H9 (cell line): ENCODE measurements around the gene ERMP1. TPM values are rescaled to one million over a fixed set of nuclear protein-coding genes. Genes with fewer than 3 reads are reported as not detected.

Experiments used
- DNase-seq: peaks from one replicate; pipeline ENCODE4 v3.0.0-alpha.2; 2017
- H2AFZ ChIP-seq: one replicate; pipeline ENCODE4 v1.6.1; 2013; ENCODE audit warnings: mild to moderate bottlenecking, low read length, control low read depth, moderate library complexity
- H2AK5ac ChIP-seq: 2 replicates; pipeline ENCODE4 v1.6.1; 2013; ENCODE audit warnings: low read length, control low read depth, mixed read lengths; ENCODE audit not compliant: insufficient read length
- H2BK120ac ChIP-seq: one replicate; pipeline ENCODE4 v1.6.1; 2013; ENCODE audit warnings: low read depth, mild to moderate bottlenecking, low read length, control low read depth, inconsistent platforms; ENCODE audit not compliant: poor library complexity, severe bottlenecking
- H2BK12ac ChIP-seq: 2 replicates; pipeline ENCODE4 v1.6.1; 2013; ENCODE audit warnings: low read length, control low read depth, mixed read lengths, low read depth; ENCODE audit not compliant: insufficient read length
- H2BK15ac ChIP-seq: 2 replicates; pipeline ENCODE4 v1.6.1; 2013; ENCODE audit warnings: low read depth, low read length, control low read depth
- H2BK20ac ChIP-seq: one replicate; pipeline ENCODE4 v1.6.1; 2013; ENCODE audit warnings: low read depth, mild to moderate bottlenecking, low read length, control low read depth, inconsistent platforms; ENCODE audit not compliant: poor library complexity, severe bottlenecking
- H2BK5ac ChIP-seq: 2 replicates; pipeline ENCODE4 v1.6.1; 2013; ENCODE audit warnings: low read length, control low read depth, mixed read lengths; ENCODE audit not compliant: insufficient read length
- H3K14ac ChIP-seq: 2 replicates; pipeline ENCODE4 v1.6.1; 2013; ENCODE audit warnings: low read length, control low read depth; ENCODE audit not compliant: insufficient read depth
- H3K18ac ChIP-seq: 2 replicates; pipeline ENCODE4 v1.6.1; 2013; ENCODE audit warnings: low read depth, mild to moderate bottlenecking, mixed read lengths, low read length, control low read depth; ENCODE audit not compliant: insufficient read length
- H3K23ac ChIP-seq: 2 replicates; pipeline ENCODE4 v1.6.1; 2013; ENCODE audit warnings: low read length, control low read depth, mixed read lengths, low read depth; ENCODE audit not compliant: insufficient read length
- H3K23me2 ChIP-seq: 2 replicates; pipeline ENCODE4 v1.6.1; 2013; ENCODE audit warnings: low read depth, mild to moderate bottlenecking, mixed read lengths, low read length, control low read depth; ENCODE audit not compliant: insufficient read length, poor library complexity, severe bottlenecking
- H3K27ac ChIP-seq: 2 replicates; pipeline ENCODE4 v1.5.1; 2013; ENCODE audit warnings: low read length, control low read depth, mixed read lengths, low read depth; ENCODE audit not compliant: insufficient read length
- H3K27me3 ChIP-seq: 2 replicates; pipeline ENCODE4 v1.6.1; 2013; ENCODE audit warnings: low read length, control low read depth, inconsistent platforms; ENCODE audit not compliant: insufficient read depth
- H3K4ac ChIP-seq: 2 replicates; pipeline ENCODE4 v1.6.1; 2013; ENCODE audit warnings: low read depth, mild to moderate bottlenecking, control low read depth, inconsistent platforms, low read length, moderate library complexity
- H3K4me1 ChIP-seq: 2 replicates; pipeline ENCODE4 v1.6.1; 2013; ENCODE audit warnings: low read length, control low read depth, inconsistent platforms; ENCODE audit not compliant: insufficient read depth
- H3K4me2 ChIP-seq: 2 replicates; pipeline ENCODE4 v1.6.1; 2013; ENCODE audit warnings: low read length, control low read depth, mixed read lengths; ENCODE audit not compliant: insufficient read length, insufficient read depth
- H3K56ac ChIP-seq: 2 replicates; pipeline ENCODE4 v1.6.1; 2013; ENCODE audit warnings: low read depth, mild to moderate bottlenecking, mixed read lengths, low read length, control low read depth; ENCODE audit not compliant: insufficient read length
- H3K79me1 ChIP-seq: 2 replicates; pipeline ENCODE4 v1.6.1; 2013; ENCODE audit warnings: low read depth, mild to moderate bottlenecking, moderate library complexity, low read length, control low read depth, inconsistent platforms; ENCODE audit not compliant: insufficient read depth, poor library complexity, severe bottlenecking
- H3K79me2 ChIP-seq: 2 replicates; pipeline ENCODE4 v1.6.1; 2013; ENCODE audit warnings: low read length, control low read depth, inconsistent platforms; ENCODE audit not compliant: insufficient read depth
- H3K9ac ChIP-seq: 2 replicates; pipeline ENCODE4 v1.6.1; 2013; ENCODE audit warnings: low read length, control low read depth, mixed read lengths; ENCODE audit not compliant: insufficient read length; ENCODE audit errors: extremely low read depth
- H3K9me3 ChIP-seq: one replicate; pipeline ENCODE4 v1.6.1; 2013; ENCODE audit warnings: low read depth, low read length, inconsistent platforms; ENCODE audit not compliant: control insufficient read depth
- H3T11ph ChIP-seq: one replicate; pipeline ENCODE4 v1.6.1; 2013; ENCODE audit warnings: mild to moderate bottlenecking, low read length, control low read depth, inconsistent platforms
- H4K20me1 ChIP-seq: one replicate; pipeline ENCODE4 v1.6.1; 2013; ENCODE audit not compliant: control insufficient read depth, insufficient read length, insufficient read depth
- H4K5ac ChIP-seq: 2 replicates; pipeline ENCODE4 v1.6.1; 2013; ENCODE audit warnings: low read depth, mild to moderate bottlenecking, mixed read lengths, low read length, control low read depth; ENCODE audit not compliant: insufficient read length
- H4K8ac ChIP-seq: replicated peaks from 2 replicates; pipeline ENCODE4 v1.6.1; 2013; ENCODE audit warnings: low read length, control low read depth, mixed read lengths, low read depth; ENCODE audit not compliant: insufficient read length
- H4K91ac ChIP-seq: 2 replicates; pipeline ENCODE4 v1.6.1; 2013; ENCODE audit warnings: low read depth, mild to moderate bottlenecking, moderate library complexity, mixed read lengths, low read length, control low read depth; ENCODE audit not compliant: insufficient read length
- H3K27ac Mint-ChIP-seq, 3 experiments: 2 replicates in 2 of 3; 3 replicates in 1 of 3; pipeline ENCODE4 v1.8.0; 2020 to 2021; ENCODE audit warnings: mixed read lengths in 3 of 3, mild to moderate bottlenecking in 1 of 3, moderate library complexity in 1 of 3
- H3K27me3 Mint-ChIP-seq: 2 replicates; pipeline ENCODE4 v1.8.0; 2021; ENCODE audit warnings: low read depth, mild to moderate bottlenecking, moderate library complexity, mixed read lengths
- H3K36me3 Mint-ChIP-seq, 3 experiments: 2 replicates in 2 of 3; 3 replicates in 1 of 3; pipeline ENCODE4 v1.8.0; 2020 to 2021; ENCODE audit warnings: low read depth in 3 of 3, mixed read lengths in 3 of 3; ENCODE audit not compliant: insufficient read depth in 1 of 3
- H3K4me1 Mint-ChIP-seq, 2 experiments: 2 replicates each; pipeline ENCODE4 v1.8.0; 2020; ENCODE audit warnings: mixed read lengths in 2 of 2
- H3K4me3 Mint-ChIP-seq, 2 experiments: 2 replicates in 1 of 2; 3 replicates in 1 of 2; pipeline ENCODE4 v1.8.0; 2020 to 2021; ENCODE audit warnings: mild to moderate bottlenecking in 2 of 2, mixed read lengths in 2 of 2, moderate library complexity in 1 of 2
- H3K9me3 Mint-ChIP-seq, 2 experiments: 2 replicates in 1 of 2; 3 replicates in 1 of 2; pipeline ENCODE4 v1.8.0; 2020; ENCODE audit warnings: mild to moderate bottlenecking in 2 of 2, mixed read lengths in 2 of 2, moderate library complexity in 1 of 2
- WGBS: extraction: QIAGEN DNeasy Blood & Tissue Kit; methylation state at CpG from one replicate; pipeline ENCODE4 v1.1.7; 2013; ENCODE audit warnings: missing lambda C conversion rate, low lambda C conversion rate, mixed read lengths; ENCODE audit not compliant: insufficient read length; ENCODE audit errors: extremely low coverage; 5-methylcytosine and 5-hydroxymethylcytosine counted together
- total RNA-seq: library from RNA; stranded (reverse); gene quantifications from 2 replicates; pipeline ENCODE4 v1.2.1, GENCODE V29; 2021
- TF ChIP-seq, protein P1 (sequence below): fragments of 200-600 bp; sonication (generic); conservative IDR thresholded peaks from 3 replicates; pipeline ENCODE4 v1.8.0; 2021; ENCODE audit warnings: antibody characterized with exemption, mild to moderate bottlenecking

Gene ERMP1
- total RNA-seq, 1 experiment from 2014 or later = 20.2 TPM

DNA sequence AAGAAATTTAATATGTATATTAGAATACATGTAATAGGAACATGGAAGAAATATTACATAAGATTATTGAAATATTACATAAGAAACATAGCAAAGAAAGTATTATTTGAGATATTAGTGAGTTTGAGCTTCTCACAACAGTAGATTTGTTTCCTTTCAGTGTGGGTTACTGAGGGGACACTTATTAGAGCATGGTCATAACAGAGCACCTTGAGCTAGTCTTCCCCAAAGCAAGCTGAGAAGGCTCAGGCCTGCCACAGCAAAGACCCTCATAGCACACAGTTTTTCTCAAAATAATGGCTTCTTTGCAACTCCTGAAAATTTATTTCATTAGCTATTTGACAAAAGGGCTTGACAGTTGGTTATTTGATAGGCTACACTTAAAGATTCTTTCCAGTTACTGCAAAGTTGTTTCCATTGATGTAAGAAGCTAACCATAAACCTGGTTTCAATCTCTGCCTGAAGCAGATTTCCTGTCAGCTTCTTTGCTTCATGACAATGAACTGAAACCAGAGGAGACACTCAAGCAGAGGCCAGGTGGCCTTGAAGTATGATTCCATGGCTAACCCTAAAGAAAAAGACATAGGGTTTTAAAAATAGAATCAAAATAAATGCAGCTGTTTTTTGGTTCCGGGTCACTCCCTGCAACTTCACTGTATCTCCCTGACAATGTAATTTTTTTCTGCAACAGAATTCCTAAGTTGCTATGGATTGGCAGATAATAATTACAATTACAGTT lies 68.6 kb downstream of the ERMP1 start:
- no peak for DNase-seq
- Histone ChIP-seq H3K9ac (no peak overlapping the region), H3K27me3 (no peaks in the 10 kb centered on the region), H4K8ac (no peak overlapping the region), H3K27ac (no peak overlapping the region), H4K91ac (no peak overlapping the region), H3K23me2 (no peaks in the 10 kb centered on the region), H2BK120ac (no peak overlapping the region), H2AFZ (no peak overlapping the region), H3K79me1 (no peaks in the 10 kb centered on the region), H3K56ac (no peak overlapping the region), H3K18ac (no peak overlapping the region), H2BK15ac (no peak overlapping the region), H3K4me1 (no peaks in the 10 kb centered on the region), H3K4me2 (no peak overlapping the region), H3T11ph (no peak overlapping the region), H3K79me2 (no peaks in the 10 kb centered on the region), H3K23ac (no peak overlapping the region), H3K4ac (no peak overlapping the region), H4K5ac (no peak overlapping the region), H2AK5ac (no peak overlapping the region), H2BK20ac (no peak overlapping the region), H4K20me1 (no peaks in the 10 kb centered on the region), H3K9me3 (no peaks in the 10 kb centered on the region), H2BK5ac (no peak overlapping the region), H3K14ac (no peak overlapping the region), H2BK12ac (no peak overlapping the region)
- Mint-ChIP-seq H3K4me1 (peaks cover 6 to 7% of the 10 kb centered on the region in 2 experiments), H3K9me3 (no peaks in the 10 kb centered on the region), H3K27ac (no peak overlapping the region), H3K4me3 (no peak overlapping the region), H3K36me3 (peaks cover 23 to 62% (median 43%) of the 10 kb centered on the region in 3 experiments; a peak in 6 of 7 replicates), H3K27me3 (no peaks in the 10 kb centered on the region)
- TF ChIP-seq, protein P1, sequence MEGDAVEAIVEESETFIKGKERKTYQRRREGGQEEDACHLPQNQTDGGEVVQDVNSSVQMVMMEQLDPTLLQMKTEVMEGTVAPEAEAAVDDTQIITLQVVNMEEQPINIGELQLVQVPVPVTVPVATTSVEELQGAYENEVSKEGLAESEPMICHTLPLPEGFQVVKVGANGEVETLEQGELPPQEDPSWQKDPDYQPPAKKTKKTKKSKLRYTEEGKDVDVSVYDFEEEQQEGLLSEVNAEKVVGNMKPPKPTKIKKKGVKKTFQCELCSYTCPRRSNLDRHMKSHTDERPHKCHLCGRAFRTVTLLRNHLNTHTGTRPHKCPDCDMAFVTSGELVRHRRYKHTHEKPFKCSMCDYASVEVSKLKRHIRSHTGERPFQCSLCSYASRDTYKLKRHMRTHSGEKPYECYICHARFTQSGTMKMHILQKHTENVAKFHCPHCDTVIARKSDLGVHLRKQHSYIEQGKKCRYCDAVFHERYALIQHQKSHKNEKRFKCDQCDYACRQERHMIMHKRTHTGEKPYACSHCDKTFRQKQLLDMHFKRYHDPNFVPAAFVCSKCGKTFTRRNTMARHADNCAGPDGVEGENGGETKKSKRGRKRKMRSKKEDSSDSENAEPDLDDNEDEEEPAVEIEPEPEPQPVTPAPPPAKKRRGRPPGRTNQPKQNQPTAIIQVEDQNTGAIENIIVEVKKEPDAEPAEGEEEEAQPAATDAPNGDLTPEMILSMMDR = no peak
- WGBS = no CpG with 5 or more reads among the region's 1 CpG
